HepG2 (cell line): ENCODE measurements around the gene CCDC142. TPM values are rescaled to one million over a fixed set of nuclear protein-coding genes. Genes with fewer than 3 reads are reported as not detected.
A peak's percentile ranks its signal among the peaks of the same experiment; 100 is the strongest.

ENCODE experiments used
- ATAC-seq: fragments of 200-7000 bp; cut with Tn5 transposase; 3 replicates; pipeline ENCODE4 v1.9.1; 2020; ENCODE audit warnings: mild to moderate bottlenecking, moderate library complexity
- BruUV-seq: library from RNA; stranded (reverse); fragments of 400-500 nt; replicated peaks from 2 replicates; lab custom pipeline; 2021; lab: Mats Ljungman, UMichigan
- CTCF ChIA-PET: fragments of 300-600 bp; formaldehyde crosslinking; extraction: SDS; loops from one replicate; lab custom pipeline; 2021; ENCODE audit warnings: low total read pairs, inconsistent platforms, low intra/inter-chr PET ratio; lab: Yijun Ruan, JAX
- POLR2A ChIA-PET: fragments of 350-600 bp; sonication (Branson Sonifier 250); formaldehyde crosslinking; loops from one replicate; lab custom pipeline; 2020; ENCODE audit warnings: antibody characterized with exemption, inconsistent platforms; lab: Yijun Ruan, JAX
- DNase-seq: peaks from one replicate; pipeline ENCODE4 v3.0.0-alpha.2; 2015; ENCODE audit warnings: low spot score
- FAIRE-seq: peaks from 3 replicates; lab custom pipeline; 2011; peaks lifted over from hg19 to GRCh38; lab: Jason Lieb, UNC
- H2AFZ ChIP-seq: one replicate; pipeline ENCODE4 v1.6.1; 2011; ENCODE audit warnings: low read length, inconsistent platforms
- H3K27ac ChIP-seq: fragments of 300-600 bp; 3 replicates; pipeline ENCODE4 v1.8.0; 2011; ENCODE audit warnings: mixed run types, mild to moderate bottlenecking, mixed read lengths, low read length, inconsistent platforms; ENCODE audit not compliant: insufficient read depth; ENCODE audit errors: extremely low read length
- H3K27me3 ChIP-seq, 2 experiments: fragments of 200-600 bp in 1 of 2; 2 replicates in 1 of 2; 3 replicates in 1 of 2; pipeline versions ENCODE4 v1.6.0 to v1.8.0; 2011; ENCODE audit warnings: low read length in 2 of 2, mild to moderate bottlenecking in 2 of 2, moderate library complexity in 2 of 2, inconsistent platforms in 1 of 2; ENCODE audit not compliant: insufficient read depth in 2 of 2, control insufficient read depth in 1 of 2
- H3K36me3 ChIP-seq, 2 experiments: fragments of 200-600 bp in 1 of 2; replicated peaks in 1 of 2; 2 replicates in 1 of 2; 3 replicates in 1 of 2; pipeline versions ENCODE4 v1.5.1 to v1.8.0; 2011; ENCODE audit warnings: low read length in 2 of 2, inconsistent platforms in 1 of 2; ENCODE audit not compliant: insufficient read depth in 2 of 2, control insufficient read depth in 1 of 2
- H3K4me1 ChIP-seq: 2 replicates; pipeline ENCODE4 v1.5.1; 2012; ENCODE audit warnings: low read length, inconsistent platforms; ENCODE audit not compliant: insufficient read depth
- H3K4me2 ChIP-seq: 2 replicates; pipeline ENCODE4 v1.6.0; 2011; ENCODE audit warnings: low read depth, low read length, inconsistent platforms
- H3K4me3 ChIP-seq, 3 experiments: fragments of 200-600 bp in 1 of 3; sonication (generic), shearing (Covaris generic) in 1 of 3; replicated peaks in 1 of 3; 2 replicates each; pipeline ENCODE4 v1.5.1; 2011 to 2016; ENCODE audit warnings: low read length in 3 of 3, inconsistent platforms in 2 of 3, low read depth in 2 of 3, mild to moderate bottlenecking in 2 of 3, control low read depth in 1 of 3, mixed read lengths in 1 of 3; ENCODE audit not compliant: insufficient read depth in 1 of 3
- H3K79me2 ChIP-seq: one replicate; pipeline ENCODE4 v1.6.1; 2011; ENCODE audit warnings: low read length, inconsistent platforms; ENCODE audit not compliant: insufficient read depth
- H3K9ac ChIP-seq: 2 replicates; pipeline ENCODE4 v1.6.0; 2011; ENCODE audit warnings: mild to moderate bottlenecking, low read depth, low read length, inconsistent platforms; ENCODE audit not compliant: insufficient read depth
- H3K9me3 ChIP-seq: 2 replicates; pipeline ENCODE4 v1.5.1; 2012; ENCODE audit warnings: mild to moderate bottlenecking, low read length
- H4K20me1 ChIP-seq: 2 replicates; pipeline ENCODE4 v1.6.0; 2011; ENCODE audit warnings: inconsistent platforms, mild to moderate bottlenecking, low read length, moderate library complexity; ENCODE audit not compliant: insufficient read depth
- FUBP1 ChIP-seq: sonication (generic); formaldehyde crosslinking; IDR thresholded peaks from 2 replicates; pipeline ENCODE4 v1.5.1; 2020; ENCODE audit warnings: missing genetic modification reagents, mild to moderate bottlenecking, borderline replicate concordance
- IRF2 ChIP-seq: IDR thresholded peaks from 2 replicates; pipeline ENCODE4 v1.6.1; 2018; ENCODE audit warnings: missing genetic modification reagents, missing compliant biosample characterization
- PAF1 ChIP-seq: IDR thresholded peaks from 2 replicates; pipeline ENCODE4 v1.6.1; 2016; ENCODE audit warnings: missing genetic modification reagents, missing compliant biosample characterization
- PAWR ChIP-seq: sonication (generic); formaldehyde crosslinking; IDR thresholded peaks from 2 replicates; pipeline ENCODE4 v1.4.0; 2020; ENCODE audit warnings: missing genetic modification reagents, mild to moderate bottlenecking, borderline replicate concordance
- PHF8 ChIP-seq: sonication (generic); formaldehyde crosslinking; IDR thresholded peaks from 2 replicates; pipeline ENCODE4 v1.5.0; 2020; ENCODE audit warnings: missing genetic modification reagents
- POLR2A ChIP-seq, 2 experiments: IDR thresholded peaks; 2 replicates each; pipeline ENCODE4 v1.6.1; 2011; ENCODE audit warnings: low read depth in 2 of 2, low read length in 2 of 2, mild to moderate bottlenecking in 1 of 2, moderate library complexity in 1 of 2; ENCODE audit not compliant: insufficient read depth in 1 of 2
- POLR2AphosphoS2 ChIP-seq: IDR thresholded peaks from 2 replicates; pipeline ENCODE4 v1.6.1; 2011; ENCODE audit warnings: low read depth, low read length, improper control_type of control experiment
- POLR2AphosphoS5 ChIP-seq: IDR thresholded peaks from 2 replicates; pipeline ENCODE4 v1.6.1; 2012; ENCODE audit warnings: low read depth, low read length
- POLR2G ChIP-seq: fragments of 200-400 bp; formaldehyde crosslinking; IDR thresholded peaks from 2 replicates; pipeline ENCODE4 v1.6.1; 2018; ENCODE audit warnings: mild to moderate bottlenecking, low read depth, low read length, moderate library complexity
- RBFOX2 ChIP-seq: fragments of 200-400 bp; formaldehyde crosslinking; IDR thresholded peaks from 2 replicates; pipeline ENCODE4 v1.6.1; 2017; ENCODE audit warnings: low read depth, mild to moderate bottlenecking, low read length
- RBM22 ChIP-seq: fragments of 200-400 bp; formaldehyde crosslinking; optimal IDR thresholded peaks from 2 replicates; pipeline ENCODE3; 2017; ENCODE audit warnings: mild to moderate bottlenecking, low read length, moderate library complexity
- RXRA ChIP-seq: sonication (generic); formaldehyde crosslinking; IDR thresholded peaks from 2 replicates; pipeline ENCODE4 v1.5.1; 2020; ENCODE audit warnings: missing genetic modification reagents
- SALL1 ChIP-seq: sonication (generic); formaldehyde crosslinking; IDR thresholded peaks from 2 replicates; pipeline ENCODE4 v1.8.0; 2022; ENCODE audit warnings: mild to moderate bottlenecking, missing genetic modification reagents
- SP4 ChIP-seq: sonication (generic); formaldehyde crosslinking; IDR thresholded peaks from 2 replicates; pipeline ENCODE4 v1.8.1; 2023; ENCODE audit warnings: mild to moderate bottlenecking, missing genetic modification reagents
- THRA ChIP-seq: sonication (generic); formaldehyde crosslinking; IDR thresholded peaks from 2 replicates; pipeline ENCODE4 v1.4.0; 2020; ENCODE audit warnings: missing genetic modification reagents, borderline replicate concordance
- ZC3H13 ChIP-seq: sonication (generic); formaldehyde crosslinking; IDR thresholded peaks from 2 replicates; pipeline ENCODE4 v1.8.1; 2023; ENCODE audit warnings: mild to moderate bottlenecking, missing genetic modification reagents, moderate library complexity
- ZNF253 ChIP-seq: sonication (generic); formaldehyde crosslinking; IDR thresholded peaks from 2 replicates; pipeline ENCODE4 v1.8.0; 2022; ENCODE audit warnings: mild to moderate bottlenecking, missing genetic modification reagents, borderline replicate concordance
- ZNF605 ChIP-seq: sonication (generic); formaldehyde crosslinking; IDR thresholded peaks from 2 replicates; pipeline ENCODE4 v1.8.0; 2022; ENCODE audit warnings: mild to moderate bottlenecking, missing genetic modification reagents
- ZNF75D ChIP-seq: sonication (generic); formaldehyde crosslinking; IDR thresholded peaks from 2 replicates; pipeline ENCODE4 v1.8.1; 2023; ENCODE audit warnings: missing genetic modification reagents, mild to moderate bottlenecking, borderline replicate concordance
- ZNF781 ChIP-seq: sonication (generic); formaldehyde crosslinking; IDR thresholded peaks from 2 replicates; pipeline ENCODE4 v1.5.1; 2020; ENCODE audit warnings: borderline replicate concordance, mild to moderate bottlenecking, missing genetic modification reagents; ENCODE audit errors: not compliant biosample characterization
- ZNF816 ChIP-seq: sonication (generic); formaldehyde crosslinking; IDR thresholded peaks from 2 replicates; pipeline ENCODE4 v1.8.0; 2022; ENCODE audit warnings: missing genetic modification reagents, mild to moderate bottlenecking, borderline replicate concordance
- WGBS: methylation state at CpG from one replicate; pipeline ENCODE4 v1.1.6; 2017; ENCODE audit warnings: low lambda C conversion rate; 5-methylcytosine and 5-hydroxymethylcytosine counted together
- in situ Hi-C: cut with HindIII; loops from 2 replicates; pipeline ENCODE4 v1.10.0; 2017; ENCODE audit warnings: low pct_unique_long_range_greater_than_20kb; ENCODE audit not compliant: extremely low pct_ligation_motif_present
- intact Hi-C: fragments of 100-400 bp; cut with micrococcal nuclease; formaldehyde crosslinking; loops from one replicate; pipeline ENCODE4 v1.10.0; 2022; ENCODE audit not compliant: unreplicated experiment
- polyA plus RNA-seq, 8 experiments: library from polyadenylated mRNA; depleted of rRNA in 3 of 8; stranded (reverse) in 7 of 8; unstranded in 1 of 8; fragments of >200 nt; fragmentation: Illumina TruSeq in 4 of 8; extraction: Trizol in 4 of 8; gene quantifications; 2 replicates each; pipeline versions ENCODE4 v1.2.1 to v1.2.3, GENCODE V29; 2011 to 2016; ENCODE audit warnings: low read depth in 4 of 8, missing spikeins in 1 of 8, mixed read lengths in 1 of 8; ENCODE audit not compliant: insufficient read depth in 1 of 8
- total RNA-seq, 5 experiments: library from RNA; depleted of rRNA; stranded (reverse); fragments of >200 nt; fragmentation: Illumina TruSeq; extraction: Trizol; gene quantifications; 2 replicates each; pipeline ENCODE4 v1.2.3, GENCODE V29; 2016; ENCODE audit warnings: low read depth in 1 of 5

Gene CCDC142
- total and polyA plus RNA-seq, 2 of the 13 experiments (the other 11 are each of a cell fraction or from before 2014, with no cell fraction given) = 14.7 to 30.4 TPM

GRCh38 chr2:74505448-74506246 is 22.8 kb upstream of the CCDC142 start:
- Histone ChIP-seq H3K27me3 (no peaks in the 10 kb centered on the region; a peak in 1 of 5 replicates), H3K9me3 (no peaks in the 10 kb centered on the region), H3K36me3 (no peaks in the 10 kb centered on the region; a peak in 3 of 5 replicates), H3K27ac (peak overlapping the region; percentile 9), H4K20me1 (no peaks in the 10 kb centered on the region), H3K4me1 (peaks cover 69% of the 10 kb centered on the region), H3K4me2 (peak overlapping the region; percentile 92), H3K79me2 (peaks cover 51% of the 10 kb centered on the region), H2AFZ (no peak overlapping the region), H3K9ac (peak overlapping the region; percentile 27; the same call in 1 of the 2 replicates), H3K4me3 (peak overlapping the region; percentile 5 to 26 (median 14); a peak in 2 of 6 replicates)
- BruUV-seq = no TSS peak
- DNase-seq (no peak), FAIRE-seq (no peak), ATAC-seq (no peak)
- 82% methylated on average over 14 of the region's 14 CpGs for WGBS
- ChIA-PET POLR2A (interaction anchor here (0.8 to 16.5 kb wide), 14 partner anchors 9 to 76 kb away, joined by 3 to 795 read pairs (median 11); partner anchors contain the start of genes AUP1, CCDC142, DQX1 and HTRA2), CTCF (interaction anchor here (1.9 kb wide), 1 partner anchor 82 kb away, joined by 6 read pairs; no protein-coding TSS in a partner anchor)
- in situ Hi-C loops (no loop called here), intact Hi-C loops (loop anchor here (2.0 kb wide), 1 partner anchor 81 kb away; no protein-coding TSS in a partner anchor)
- peak in 1 of 2 experiments; percentile 52; a peak in 2 of 4 replicates for TF ChIP-seq POLR2A (IDR thresholded peaks at IDR 0.05; ENCODE audit: insufficient read depth in 1 of 2, low read depth in 2 of 2, low read length in 2 of 2)
- TF ChIP-seq RBFOX2 = peak; percentile 57; the same call in 1 of the 2 replicates
- peak; percentile 28; the same call in 1 of the 2 replicates for TF ChIP-seq PAF1 (CRISPR knock-in tag)
- 0 out of 2 replicates have a peak, but pooled peaks have one; percentile 46 for TF ChIP-seq ZNF75D (CRISPR knock-in tag)
- TF ChIP-seq ZC3H13 = peak; percentile 97
- TF ChIP-seq SP4 (CRISPR knock-in tag) = 0 out of 2 replicates have a peak, but pooled peaks have one; percentile 17
- TF ChIP-seq ZNF253 (CRISPR knock-in tag) = no peak
- no peak for TF ChIP-seq IRF2 (CRISPR knock-in tag)
- TF ChIP-seq PAWR = no peak
- TF ChIP-seq THRA (CRISPR knock-in tag) = 0 out of 2 replicates have a peak, but pooled peaks have one; percentile 29
- TF ChIP-seq PHF8 (CRISPR knock-in tag) = peak; percentile 30; the same call in 1 of the 2 replicates
- TF ChIP-seq ZNF781 = no peak
- peak; percentile 45; the same call in 1 of the 2 replicates for TF ChIP-seq POLR2AphosphoS2
- TF ChIP-seq ZNF605 = 0 out of 2 replicates have a peak, but pooled peaks have one; percentile 38
- peak; percentile 2; the same call in 1 of the 2 replicates for TF ChIP-seq SALL1
- TF ChIP-seq FUBP1 (CRISPR knock-in tag) = no peak
- peak; percentile 67; the same call in 1 of the 2 replicates for TF ChIP-seq POLR2G
- peak; percentile 29; the same call in 1 of the 2 replicates for TF ChIP-seq POLR2AphosphoS5
- peak; percentile 94 for TF ChIP-seq RBM22
- 0 out of 2 replicates have a peak, but pooled peaks have one; percentile 22 for TF ChIP-seq RXRA (CRISPR knock-in tag)
- TF ChIP-seq ZNF816 (CRISPR knock-in tag) = no peak
